GM18505 (cell line): ENCODE results near the gene MMD2.
"Not testable (repeated sequence)": the region's sequence is repeated elsewhere in the genome, so short reads cannot be mapped to it uniquely, and the experiment has no call there.

Source experiments
- ATAC-seq: cut with Tn5 transposase; IDR thresholded peaks from one replicate; pipeline ENCODE4 v1.9.1; 2021; ENCODE audit not compliant: unreplicated experiment
- POLR2A ChIP-seq: IDR thresholded peaks from 4 replicates; pipeline ENCODE4 v1.6.1; 2011; ENCODE audit warnings: borderline replicate concordance; ENCODE audit not compliant: insufficient read depth, insufficient read length; ENCODE audit errors: extremely low read depth

MMD2 gene

DNA sequence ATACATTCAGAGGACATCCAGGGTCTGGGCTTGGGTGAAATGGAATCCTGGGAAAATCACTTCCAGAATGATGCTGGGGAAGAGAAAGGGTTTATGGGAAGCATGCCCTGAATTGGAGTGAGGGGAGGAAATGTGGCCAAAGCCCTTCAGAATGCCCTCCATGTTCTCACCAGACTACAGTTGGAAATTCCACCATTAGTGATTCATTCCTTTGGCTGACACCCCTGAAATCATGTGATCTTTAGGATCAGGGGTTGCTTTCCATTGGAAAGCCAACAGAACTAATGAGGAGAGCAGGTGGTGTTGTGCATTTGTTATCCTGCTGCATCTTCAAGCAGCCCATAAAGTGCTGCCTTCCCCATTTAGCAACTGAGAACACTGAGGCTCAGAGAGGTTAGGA is 54.6 kb downstream of the MMD2 start:
- no peak for ATAC-seq

DNA sequence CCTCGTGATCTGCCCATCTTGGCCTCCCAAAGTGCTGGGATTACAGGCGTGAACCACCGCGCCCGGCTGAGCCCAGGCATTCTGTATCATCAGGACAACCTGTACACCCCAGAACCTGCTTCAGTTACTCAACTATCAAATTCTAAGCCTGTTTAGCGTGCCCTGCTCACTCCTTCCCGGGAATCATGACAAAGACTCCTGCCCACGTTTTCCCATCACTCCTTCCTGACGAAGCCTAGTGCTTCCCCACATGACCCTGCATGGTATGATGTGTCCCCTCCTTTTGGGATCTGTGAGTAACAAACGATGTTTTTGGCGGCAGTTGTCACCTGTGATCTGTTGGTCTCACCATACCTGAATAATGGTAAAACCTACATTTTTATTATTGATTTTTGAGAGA is 63.2 kb downstream of the MMD2 start:
- no peak for ATAC-seq

More for the DNA sequence above, 54.6 kb downstream of the MMD2 start:
- TF ChIP-seq POLR2A: no peak

DNA sequence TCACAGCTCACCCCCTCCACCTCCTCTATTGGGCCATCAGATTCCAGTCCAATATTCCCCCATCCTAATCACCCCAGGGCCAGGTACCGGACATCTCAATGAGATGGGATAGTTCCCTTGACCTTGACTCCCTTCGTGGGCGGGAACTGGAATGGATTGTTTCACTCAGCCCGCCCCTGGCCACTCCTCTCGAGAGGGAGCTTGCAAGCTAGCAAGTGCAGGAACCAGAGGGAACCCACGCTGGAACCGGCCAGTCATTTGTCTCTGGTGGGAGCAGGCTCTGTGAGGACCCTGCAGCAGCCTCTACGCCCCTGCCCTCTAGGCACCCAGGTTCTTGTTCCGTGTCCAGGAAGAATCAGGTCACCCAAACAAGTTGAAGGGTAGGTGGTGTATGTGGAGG is 64.5 kb downstream of the MMD2 start:
- no peak for ATAC-seq
- no peak for TF ChIP-seq POLR2A

More for the DNA sequence above, 63.2 kb downstream of the MMD2 start:
- no peak for TF ChIP-seq POLR2A

DNA sequence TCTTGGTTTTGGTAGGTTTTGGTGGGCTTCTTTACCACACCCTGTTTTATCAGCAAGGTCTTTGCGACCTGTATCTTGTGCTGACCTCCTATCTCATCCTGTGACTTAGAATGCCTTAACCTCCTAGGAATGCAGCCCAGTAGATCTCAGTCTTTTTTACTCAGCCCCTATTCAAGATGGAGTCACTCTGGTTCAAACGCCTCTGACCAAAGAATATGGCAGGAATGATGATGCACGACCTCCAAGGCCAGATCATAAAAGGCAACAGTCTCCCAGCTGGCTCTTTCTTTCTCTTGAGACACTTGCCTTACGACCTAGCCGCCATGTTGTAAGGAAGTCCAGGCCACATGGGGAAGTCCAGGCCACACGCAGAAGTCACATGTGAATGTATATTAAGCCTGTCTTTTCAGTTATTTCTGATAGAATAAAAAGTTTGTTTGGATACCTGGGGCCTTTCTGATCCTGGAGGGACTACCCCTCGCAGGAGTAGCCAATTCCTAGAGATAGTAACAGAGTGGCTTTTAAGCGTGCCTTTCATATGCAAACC is 65.0 kb downstream of the MMD2 start:
- ATAC-seq: no peak
- no peak for TF ChIP-seq POLR2A

DNA sequence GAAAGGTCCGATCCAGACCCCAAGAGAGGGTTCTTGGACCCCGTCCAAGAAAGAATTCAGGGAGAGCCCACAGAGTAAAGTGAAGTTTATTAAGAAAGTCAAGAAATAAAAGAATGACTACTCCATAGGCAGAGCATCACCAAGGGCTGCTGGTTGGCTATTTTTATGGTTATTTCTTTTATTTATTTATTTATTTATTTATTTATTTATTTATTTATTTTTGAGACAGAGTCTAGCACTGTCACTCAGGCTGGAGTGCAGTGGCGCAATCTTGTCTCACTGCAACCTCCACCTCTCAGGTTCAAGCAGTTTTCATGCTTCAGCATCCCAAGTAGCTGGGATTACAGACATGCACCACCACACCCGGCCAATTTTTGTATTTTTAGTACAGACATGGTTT is 65.8 kb downstream of the MMD2 start:
- ATAC-seq: not testable (repeated sequence)

DNA sequence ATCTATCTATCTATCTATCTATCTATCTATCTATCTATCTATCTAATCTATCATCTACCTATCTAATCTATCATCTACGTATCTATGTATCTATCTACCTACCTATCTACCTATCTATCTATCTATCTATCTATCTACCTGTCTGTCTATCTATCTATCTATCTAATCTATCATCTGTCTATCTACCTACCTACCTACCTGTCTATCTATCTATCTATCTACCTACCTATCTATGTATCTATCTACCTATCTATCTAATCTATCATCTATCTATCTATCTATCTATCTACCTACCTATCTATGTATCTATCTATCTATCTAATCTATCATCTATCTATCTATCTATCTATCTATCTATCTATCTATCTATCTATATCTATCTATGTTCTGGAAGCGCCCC is 67.5 kb downstream of the MMD2 start:
- ATAC-seq: not testable (repeated sequence)

DNA sequence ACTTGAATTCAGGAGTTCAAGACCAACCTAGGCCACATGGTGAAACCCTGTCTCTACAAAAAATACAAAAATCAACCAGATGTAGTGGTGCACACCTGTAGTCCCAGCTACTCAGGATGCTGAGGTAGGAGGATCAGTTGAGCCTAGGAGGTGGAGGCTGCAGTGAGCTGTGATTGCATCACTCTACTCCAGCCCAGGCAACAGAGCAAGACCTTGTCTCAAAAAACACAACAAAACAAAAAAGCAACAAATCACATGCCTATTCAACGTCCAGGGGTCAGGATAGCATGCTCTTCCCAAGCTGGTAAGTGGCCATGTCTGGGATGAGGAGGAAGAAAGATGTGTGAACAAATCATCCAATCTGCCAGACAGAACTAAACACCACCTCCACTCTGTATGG is 69.3 kb downstream of the MMD2 start:
- ATAC-seq: no peak
- TF ChIP-seq POLR2A: no peak

DNA sequence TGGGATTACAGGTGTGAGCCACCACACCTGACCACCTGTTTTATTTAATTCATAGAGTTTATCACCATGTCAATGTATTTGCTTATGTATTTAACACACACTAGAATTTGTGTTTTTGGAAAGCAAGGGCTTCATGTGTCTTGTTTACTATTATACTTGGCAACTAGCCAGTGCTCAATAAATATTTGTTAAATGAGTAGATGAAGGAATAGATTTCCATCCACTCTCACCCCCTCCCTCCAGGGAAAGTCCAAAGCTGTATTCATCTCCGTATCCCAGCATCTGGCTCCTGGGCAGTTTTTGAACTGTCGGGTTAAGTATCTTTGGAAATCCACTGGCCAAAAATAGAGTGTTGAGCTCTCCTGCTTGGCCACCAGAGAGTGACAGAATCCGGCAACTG is 70.8 kb downstream of the MMD2 start:
- no peak for TF ChIP-seq POLR2A
- ATAC-seq: no peak

DNA sequence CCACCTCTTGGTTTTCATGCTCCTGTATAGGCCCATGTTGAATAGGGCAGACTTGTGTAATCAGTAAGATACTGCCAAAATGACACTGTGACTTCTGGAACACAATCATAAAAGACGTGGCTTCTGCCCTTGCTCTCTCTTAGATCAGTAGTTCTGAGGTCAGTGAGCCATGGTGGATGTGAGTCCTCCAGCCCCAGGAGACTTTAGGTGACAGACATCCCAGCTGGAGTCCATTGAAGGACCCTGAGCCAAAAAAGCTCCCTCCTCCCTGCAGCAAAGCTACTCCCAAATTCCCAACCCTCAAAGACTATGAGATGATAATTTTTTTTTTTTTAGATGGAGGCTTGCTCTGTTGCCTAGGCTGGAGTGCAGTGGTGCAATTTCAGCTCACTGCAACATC is 72.3 kb downstream of the MMD2 start:
- TF ChIP-seq POLR2A: no peak
- no peak for ATAC-seq

DNA sequence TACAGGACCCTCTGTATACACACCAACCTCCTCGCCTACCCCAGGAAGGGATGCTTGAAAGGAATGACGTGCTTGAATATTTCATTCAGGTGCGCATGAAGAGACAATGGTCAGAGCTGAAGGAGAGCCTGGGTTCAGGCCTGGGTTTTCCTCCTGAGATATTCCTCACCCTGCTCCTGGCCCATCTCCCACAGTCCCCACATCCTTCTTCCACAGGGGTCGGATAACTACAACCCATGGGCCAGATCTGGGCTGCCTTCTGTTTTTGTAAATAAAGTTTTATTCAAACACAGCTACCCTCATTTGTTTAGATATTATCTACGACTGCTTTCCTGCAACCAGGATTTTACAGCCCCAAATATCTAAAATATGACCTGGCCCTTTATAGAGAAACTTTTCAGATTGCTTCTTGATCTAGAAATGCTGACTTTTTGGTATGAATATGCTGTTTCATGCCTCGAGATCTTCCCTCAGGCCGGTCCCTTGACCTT is 73.6 kb downstream of the MMD2 start:
- no peak for TF ChIP-seq POLR2A
- no peak for ATAC-seq

DNA sequence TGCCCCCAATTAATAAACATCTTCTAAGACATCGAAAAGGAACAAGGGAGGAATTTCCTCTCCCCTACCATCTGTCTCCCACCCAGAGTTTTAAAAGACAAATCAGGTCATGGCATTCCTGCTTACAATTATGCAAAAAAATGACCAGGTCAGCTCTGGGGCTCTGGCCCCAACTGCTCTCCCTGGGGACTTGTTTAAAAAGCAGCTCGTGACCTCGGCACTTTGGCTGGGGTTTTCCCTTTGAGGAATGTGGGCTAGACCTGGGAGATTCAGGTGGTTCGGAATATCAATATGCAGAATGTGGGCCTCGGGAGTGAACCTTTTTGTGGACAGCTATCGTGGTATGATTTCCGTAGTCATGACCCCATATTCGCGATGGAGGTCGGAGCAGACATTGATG is 74.8 kb downstream of the MMD2 start:
- no peak for ATAC-seq
- no peak for TF ChIP-seq POLR2A

DNA sequence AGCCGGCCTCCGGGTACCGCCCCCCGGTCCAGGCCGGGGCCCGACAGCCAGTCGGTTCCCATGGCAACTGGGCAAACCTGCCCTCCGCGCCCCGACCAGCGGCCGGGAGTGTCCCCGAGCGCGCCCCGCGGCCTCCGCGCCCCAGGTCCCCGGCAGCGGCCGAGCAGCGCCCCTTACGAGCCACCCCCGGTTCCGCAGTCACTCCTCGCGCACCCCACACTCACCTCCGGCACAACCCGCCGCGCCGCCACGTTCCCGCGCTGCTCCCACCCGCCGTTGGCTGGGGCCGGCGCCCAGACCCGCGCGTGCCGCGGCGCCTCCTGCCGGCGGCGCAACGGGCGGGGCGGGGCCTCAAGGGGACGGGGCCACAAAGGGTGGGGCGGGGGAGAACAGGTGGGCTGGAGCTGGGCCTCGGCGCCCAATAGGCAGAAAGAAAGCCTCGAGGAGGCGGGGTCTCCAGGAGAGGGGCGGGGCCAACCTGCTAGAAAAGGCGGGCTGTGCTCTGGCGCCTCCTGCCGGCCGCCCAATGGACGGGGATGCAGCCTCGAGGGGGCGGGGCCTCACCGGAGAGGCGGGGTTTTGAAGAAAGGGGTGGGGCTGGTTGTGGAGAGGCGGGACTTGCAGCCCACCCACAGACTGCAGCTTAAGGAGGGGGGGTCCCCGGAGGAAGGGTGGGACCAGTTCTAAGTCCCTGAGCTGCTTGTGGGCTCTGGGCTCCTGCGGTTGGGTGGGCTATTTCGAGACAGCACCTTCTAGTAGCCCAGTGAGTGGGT is 75.4 kb downstream of the MMD2 start, which contains the start of gene RADIL:
Gene RADIL (minus strand): TSS at position 345 of the 773 bp plus-strand sequence. CDS start 5,577 bp downstream, outside the sequence.
- peak; percentile 89 for ATAC-seq

DNA sequence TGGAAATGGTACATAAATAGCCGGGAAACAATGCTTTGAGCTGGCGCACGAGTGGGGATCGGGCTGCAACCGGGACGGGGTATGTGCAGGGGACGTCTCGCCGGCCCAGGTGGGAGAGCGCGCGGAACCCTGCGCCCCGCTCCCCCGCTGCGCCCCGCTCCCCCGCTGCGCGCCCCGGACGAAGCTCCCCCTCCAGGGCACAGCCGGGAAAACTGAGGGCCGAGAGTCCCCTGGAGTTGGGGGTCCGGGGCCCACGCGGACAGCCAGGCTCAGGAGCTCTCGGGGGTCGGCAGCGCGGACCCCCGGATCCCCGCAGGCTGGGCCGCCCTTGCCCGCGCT is 76.0 kb downstream of the MMD2 start:
- no peak for TF ChIP-seq POLR2A
- ATAC-seq: no peak

More for the DNA sequence above, 75.4 kb downstream of the MMD2 start, which contains the start of gene RADIL:
- TF ChIP-seq POLR2A: no peak

DNA sequence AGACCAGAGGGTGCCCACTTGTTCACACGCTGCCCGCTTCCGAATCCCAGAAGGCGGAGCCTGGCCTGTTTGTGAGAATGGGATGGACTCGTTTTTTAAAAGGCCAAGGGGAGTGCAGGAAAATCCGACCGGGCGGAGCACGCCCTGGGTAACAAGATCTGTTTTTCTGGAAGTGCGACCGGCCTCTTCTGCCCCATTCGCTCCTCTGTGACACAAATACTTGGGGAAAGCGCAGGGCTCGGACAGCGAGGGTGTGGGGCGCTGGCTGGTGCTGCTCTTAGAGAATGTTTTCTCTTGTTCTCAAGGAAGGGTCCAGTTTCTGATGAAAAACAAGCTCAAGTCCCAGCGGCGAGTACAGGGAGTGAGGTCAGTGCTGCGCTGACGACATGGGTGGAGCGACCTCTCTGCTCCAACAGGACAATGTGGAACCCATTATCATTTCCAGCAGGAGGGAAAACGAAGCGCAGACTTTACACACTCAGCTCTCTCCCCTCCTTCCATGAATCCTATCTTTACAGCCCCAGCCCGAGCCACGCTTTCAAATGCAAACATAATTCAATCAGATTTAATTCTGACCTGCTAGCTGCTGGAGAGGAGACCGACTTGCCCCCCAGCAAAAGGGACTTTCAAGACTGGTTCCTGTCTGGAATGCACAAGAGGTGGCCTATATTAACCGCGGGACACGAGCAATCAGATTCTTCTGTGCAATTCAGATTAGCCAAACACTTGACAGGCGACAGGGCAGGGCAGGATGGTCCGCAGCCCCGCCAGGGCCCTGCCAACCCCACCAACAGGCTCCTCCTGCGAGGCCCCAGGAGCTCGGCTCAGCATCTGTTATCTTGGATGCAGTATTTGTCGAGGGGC is 76.6 kb downstream of the MMD2 start:
- no peak for ATAC-seq
- TF ChIP-seq POLR2A: no peak
